HCT116 (cell line): ENCODE measurements around the gene B3GALNT1. TPM values are rescaled to one million over a fixed set of nuclear protein-coding genes. Genes with fewer than 3 reads are reported as not detected.

Source experiments
- ATAC-seq: fragments of 200-7000 bp; cut with Tn5 transposase; 2 replicates; pipeline ENCODE4 v1.9.1; 2020; ENCODE audit warnings: mild to moderate bottlenecking, moderate library complexity
- BruUV-seq: library from RNA; stranded (reverse); fragments of 400-500 nt; replicated peaks from 2 replicates; lab custom pipeline; 2021; lab: Mats Ljungman, UMichigan
- CTCF ChIA-PET: fragments of 300-600 bp; sonication (Branson Sonifier 250); formaldehyde crosslinking; loops from one replicate; lab custom pipeline; 2021; ENCODE audit warnings: antibody characterized with exemption; lab: Charles Lee
- POLR2A ChIA-PET: fragments of 300-600, 350-600 bp; sonication (Branson Sonifier 250); formaldehyde crosslinking; loops from one replicate; lab custom pipeline; 2021; ENCODE audit warnings: antibody characterized with exemption; lab: Charles Lee
- RAD21 ChIA-PET, 2 experiments: fragments of 300-600 bp; sonication (Branson Sonifier 250); formaldehyde crosslinking; loops; one replicate each; lab custom pipeline; 2023; ENCODE audit warnings: low total read pairs in 2 of 2; ENCODE audit not compliant: uncharacterized antibody in 2 of 2, unreplicated experiment in 2 of 2, low non-redundant PET in 1 of 2; lab: Charles Lee
- DNase-seq: peaks from one replicate; pipeline ENCODE4 v3.0.0-alpha.2; 2010; ENCODE audit warnings: low read depth, low spot score
- H2AFZ ChIP-seq: fragments of 200-600 bp; shearing (Covaris generic), sonication (generic); 2 replicates; pipeline ENCODE4 v1.6.1; 2017; ENCODE audit warnings: low read depth, mixed run types, mixed read lengths, antibody characterized with exemption, low read length; ENCODE audit not compliant: poor library complexity, severe bottlenecking
- H3K27ac ChIP-seq: 2 replicates; pipeline ENCODE4 v1.5.1; 2012; ENCODE audit warnings: low read depth, low read length
- H3K27me3 ChIP-seq: fragments of 200-600 bp; sonication (generic); 2 replicates; pipeline ENCODE4 v1.6.1; 2016; ENCODE audit warnings: mixed run types, low read length, mixed read lengths; ENCODE audit not compliant: insufficient read depth
- H3K36me3 ChIP-seq, 2 experiments: fragments of 200-500 bp in 1 of 2; fragments of 200-600 bp in 1 of 2; sonication (Bioruptor generic) in 1 of 2; sonication (generic) in 1 of 2; 2 replicates each; pipeline versions ENCODE4 v1.5.1 to v1.6.1; 2014 to 2016; ENCODE audit warnings: low read length in 2 of 2, inconsistent platforms in 1 of 2, mixed read lengths in 1 of 2, mixed run types in 1 of 2; ENCODE audit not compliant: insufficient read depth in 2 of 2, control insufficient read depth in 1 of 2
- H3K4me1 ChIP-seq, 2 experiments: fragments of 200-600 bp in 1 of 2; sonication (generic) in 1 of 2; 2 replicates each; pipeline versions ENCODE4 v1.5.1 to v1.6.1; 2012 to 2017; ENCODE audit warnings: low read length in 2 of 2, inconsistent platforms in 1 of 2, mild to moderate bottlenecking in 1 of 2, mixed read lengths in 1 of 2, mixed run types in 1 of 2, moderate library complexity in 1 of 2; ENCODE audit not compliant: insufficient read depth in 2 of 2, control insufficient read depth in 1 of 2
- H3K4me2 ChIP-seq: fragments of 200-600 bp; sonication (generic); 2 replicates; pipeline ENCODE4 v1.6.1; 2017; ENCODE audit warnings: mixed run types, low read length, mixed read lengths
- H3K4me3 ChIP-seq, 2 experiments: fragments of 200-600 bp in 1 of 2; sonication (generic) in 1 of 2; replicated peaks in 1 of 2; 2 replicates each; pipeline ENCODE4 v1.5.1; 2011 to 2016; ENCODE audit warnings: low read length in 2 of 2, control low read depth in 1 of 2, low read depth in 1 of 2, mild to moderate bottlenecking in 1 of 2, mixed read lengths in 1 of 2, mixed run types in 1 of 2
- H3K79me2 ChIP-seq: fragments of 200-600 bp; sonication (generic); 2 replicates; pipeline ENCODE4 v1.6.1; 2017; ENCODE audit warnings: mild to moderate bottlenecking, mixed run types, low read length, moderate library complexity, mixed read lengths; ENCODE audit not compliant: insufficient read depth
- H3K9ac ChIP-seq: fragments of 200-600 bp; sonication (generic); 2 replicates; pipeline ENCODE4 v1.6.1; 2016; ENCODE audit warnings: low read length, mixed read lengths
- H3K9me2 ChIP-seq: fragments of 200-600 bp; sonication (generic), shearing (Covaris generic); 2 replicates; pipeline ENCODE4 v1.6.1; 2017; ENCODE audit warnings: mixed run types, mild to moderate bottlenecking, moderate library complexity; ENCODE audit not compliant: insufficient read depth
- H3K9me3 ChIP-seq, 2 experiments: fragments of 200-500 bp in 1 of 2; fragments of 200-600 bp in 1 of 2; sonication (Bioruptor generic) in 1 of 2; sonication (generic) in 1 of 2; 2 replicates each; pipeline ENCODE4 v1.6.1; 2014 to 2017; ENCODE audit warnings: low read length in 2 of 2, mixed read lengths in 2 of 2, inconsistent platforms in 1 of 2, low read depth in 1 of 2, mild to moderate bottlenecking in 1 of 2, mixed run types in 1 of 2, moderate library complexity in 1 of 2; ENCODE audit not compliant: control insufficient read depth in 1 of 2, insufficient read depth in 1 of 2
- H4K20me1 ChIP-seq: fragments of 200-600 bp; sonication (generic), shearing (Covaris generic); 2 replicates; pipeline ENCODE4 v1.6.1; 2017; ENCODE audit warnings: mixed run types, mild to moderate bottlenecking, moderate library complexity; ENCODE audit not compliant: insufficient read depth
- ATF3 ChIP-seq: IDR thresholded peaks from 2 replicates; pipeline ENCODE4 v1.6.1; 2012
- CBX3 ChIP-seq: IDR thresholded peaks from 2 replicates; pipeline ENCODE4 v1.6.1; 2012; ENCODE audit warnings: low read depth
- CEBPB ChIP-seq: IDR thresholded peaks from 2 replicates; pipeline ENCODE4 v1.6.1; 2012; ENCODE audit warnings: low read depth
- CTCF ChIP-seq, 3 experiments: fragments of 200-600 bp in 1 of 3; sonication (generic) in 1 of 3; IDR thresholded peaks in 2 of 3; conservative IDR thresholded peaks in 1 of 3; 2 replicates each; pipeline ENCODE4 v1.5.1; 2012 to 2017; ENCODE audit warnings: low read depth in 2 of 3, low read length in 2 of 3, antibody characterized with exemption in 1 of 3, borderline replicate concordance in 1 of 3, control low read depth in 1 of 3, mild to moderate bottlenecking in 1 of 3, mixed read lengths in 1 of 3, mixed run types in 1 of 3, moderate library complexity in 1 of 3; ENCODE audit not compliant: insufficient read depth in 1 of 3
- EGR1 ChIP-seq: IDR thresholded peaks from 2 replicates; pipeline ENCODE4 v1.6.1; 2012; ENCODE audit warnings: low read depth
- ELF1 ChIP-seq: IDR thresholded peaks from 2 replicates; pipeline ENCODE4 v1.6.1; 2012; ENCODE audit warnings: low read depth, borderline replicate concordance
- EZH2 ChIP-seq: fragments of 200-600 bp; sonication (generic); IDR thresholded peaks from 2 replicates; pipeline ENCODE4 v1.6.1; 2017; ENCODE audit warnings: antibody characterized with exemption, mixed run types
- EZH2phosphoT487 ChIP-seq: fragments of 200-600 bp; IDR thresholded peaks from 2 replicates; pipeline ENCODE4 v1.6.1; 2018; ENCODE audit warnings: antibody characterized with exemption, borderline replicate concordance
- JUND ChIP-seq: IDR thresholded peaks from 2 replicates; pipeline ENCODE4 v1.6.1; 2012
- MAX ChIP-seq: IDR thresholded peaks from 2 replicates; pipeline ENCODE4 v1.6.1; 2012
- POLR2A ChIP-seq: IDR thresholded peaks from 2 replicates; pipeline ENCODE4 v1.7.0; 2011; ENCODE audit warnings: borderline replicate concordance; ENCODE audit not compliant: insufficient read depth, insufficient read length; ENCODE audit errors: extremely low read depth
- POLR2AphosphoS5 ChIP-seq: IDR thresholded peaks from 2 replicates; pipeline ENCODE4 v1.6.1; 2011; ENCODE audit warnings: mild to moderate bottlenecking, low read depth, low read length, moderate library complexity
- RAD21 ChIP-seq: IDR thresholded peaks from 2 replicates; pipeline ENCODE4 v1.6.1; 2012; ENCODE audit warnings: low read depth, mild to moderate bottlenecking
- SP1 ChIP-seq: IDR thresholded peaks from 2 replicates; pipeline ENCODE4 v1.6.1; 2012; ENCODE audit warnings: low read depth
- TCF7L2 ChIP-seq: IDR thresholded peaks from 2 replicates; pipeline ENCODE4 v1.7.0; 2011; ENCODE audit warnings: borderline replicate concordance, inconsistent platforms; ENCODE audit not compliant: insufficient read depth, insufficient read length; ENCODE audit errors: extremely low read depth
- YY1 ChIP-seq: IDR thresholded peaks from 2 replicates; pipeline ENCODE4 v1.6.1; 2011; ENCODE audit warnings: low read length, low read depth, moderate library complexity, mild to moderate bottlenecking; ENCODE audit not compliant: insufficient replicate concordance; ENCODE audit errors: extremely low read depth
- ZBTB33 ChIP-seq: IDR thresholded peaks from 2 replicates; pipeline ENCODE4 v1.6.1; 2011; ENCODE audit warnings: mild to moderate bottlenecking, low read length, moderate library complexity; ENCODE audit not compliant: insufficient replicate concordance; ENCODE audit errors: extremely low read depth
- ZFX ChIP-seq: fragments of 450-650 bp; IDR thresholded peaks from 2 replicates; pipeline ENCODE4 v1.6.1; 2017
- intact Hi-C: fragments of 100-400 bp; cut with micrococcal nuclease; formaldehyde crosslinking; loops from 2 replicates; pipeline ENCODE4 v1.10.0; 2022
- total RNA-seq: library from RNA; stranded (reverse); gene quantifications from one replicate; pipeline ENCODE4 v1.2.1, GENCODE V29; 2021; ENCODE audit not compliant: unreplicated experiment

B3GALNT1 gene
- total RNA-seq, 1 experiment from 2014 or later = 9.6 TPM

GRCh38 chr3:161051856-161052255 is 53.3 kb downstream of the B3GALNT1 start:
- Histone ChIP-seq H3K27me3 (no peaks in the 10 kb centered on the region), H2AFZ (no peak overlapping the region), H3K9ac (no peak overlapping the region), H3K79me2 (no peaks in the 10 kb centered on the region), H3K4me1 (no peaks in the 10 kb centered on the region), H3K9me3 (no peaks in the 10 kb centered on the region), H3K27ac (no peak overlapping the region), H3K4me2 (no peak overlapping the region), H3K4me3 (no peak overlapping the region), H3K36me3 (no peaks in the 10 kb centered on the region), H3K9me2 (no peaks in the 10 kb centered on the region), H4K20me1 (no peaks in the 10 kb centered on the region)
- ChIA-PET POLR2A (no interaction called here), CTCF (no interaction called here), RAD21 (no interaction called here)
- no TSS peak for BruUV-seq
- TF ChIP-seq ATF3 (no peak), CBX3 (no peak), JUND (no peak), EGR1 (no peak), RAD21 (no peak), CTCF (IDR thresholded peaks at IDR 0.05 in 2 of 3, conservative IDR thresholded peaks at IDR 0.05 in 1 of 3; ENCODE audit: borderline replicate concordance in 1 of 3, insufficient read depth in 1 of 3, low read depth in 2 of 3, low read length in 2 of 3) (no peak), ELF1 (no peak), SP1 (no peak), POLR2A (no peak), TCF7L2 (no peak)
- ATAC-seq = no peak
- intact Hi-C loops = no loop called here
- no peak for DNase-seq

- BruUV-seq = no TSS peak
- ATAC-seq = no peak
- no peak for TF ChIP-seq ZFX
- TF ChIP-seq EZH2 = no peak
- no peak for TF ChIP-seq ZBTB33
- no peak for TF ChIP-seq YY1
- no peak for TF ChIP-seq EZH2phosphoT487
- no peak for TF ChIP-seq CEBPB
- no peak for TF ChIP-seq SP1
- no peak for TF ChIP-seq POLR2AphosphoS5
- TF ChIP-seq POLR2A = no peak
- no peak for TF ChIP-seq MAX
Observed at GRCh38 chr3:161050935-161051334, 54.2 kb downstream of the B3GALNT1 start.

More at GRCh38 chr3:161050935-161051334, 54.2 kb downstream of the B3GALNT1 start:
- H3K9me3 ChIP-seq = no peaks in the 10 kb centered on the region
- intact Hi-C loops = no loop called here
- no peak overlapping the region for H3K27ac ChIP-seq
- H3K4me2 ChIP-seq = no peak overlapping the region
- RAD21 ChIA-PET = no interaction called here
- DNase-seq = no peak
- no peaks in the 10 kb centered on the region for H3K27me3 ChIP-seq
- POLR2A ChIA-PET = no interaction called here
- no peaks in the 10 kb centered on the region for H3K9me2 ChIP-seq
- no peaks in the 10 kb centered on the region for H4K20me1 ChIP-seq
- H3K4me1 ChIP-seq = no peaks in the 10 kb centered on the region
- H3K36me3 ChIP-seq = no peaks in the 10 kb centered on the region
- CTCF ChIA-PET = no interaction called here
- H3K4me3 ChIP-seq = no peak overlapping the region
- H3K9ac ChIP-seq = no peak overlapping the region
- H2AFZ ChIP-seq = no peak overlapping the region
- no peaks in the 10 kb centered on the region for H3K79me2 ChIP-seq
